ENCODE data around the gene S100A9. TPM values are rescaled to one million over a fixed set of nuclear protein-coding genes. Genes with fewer than 3 reads are reported as not detected.

Gene S100A9
- total and polyA plus RNA-seq, 2 of the 8 experiments (the other 6 are each of a cell fraction or from before 2014, with no cell fraction given) = not detected

GRCh38 chr1:153364766-153365666 lies 7.4 kb downstream of the S100A9 start:
- no peak for FAIRE-seq
- TF ChIP-seq TEAD4 (IDR thresholded peaks at IDR 0.05; ENCODE audit: low read depth, low read length) (no peak), ASH2L (IDR thresholded peaks at IDR 0.05; ENCODE audit: low read length) (no peak), FOSL1 (IDR thresholded peaks at IDR 0.05; ENCODE audit: insufficient read depth, low read depth, low read length) (no peak), CBX5 (IDR thresholded peaks at IDR 0.05; ENCODE audit: low read depth, low read length) (no peak)
- TF ChIP-seq, protein P1, sequence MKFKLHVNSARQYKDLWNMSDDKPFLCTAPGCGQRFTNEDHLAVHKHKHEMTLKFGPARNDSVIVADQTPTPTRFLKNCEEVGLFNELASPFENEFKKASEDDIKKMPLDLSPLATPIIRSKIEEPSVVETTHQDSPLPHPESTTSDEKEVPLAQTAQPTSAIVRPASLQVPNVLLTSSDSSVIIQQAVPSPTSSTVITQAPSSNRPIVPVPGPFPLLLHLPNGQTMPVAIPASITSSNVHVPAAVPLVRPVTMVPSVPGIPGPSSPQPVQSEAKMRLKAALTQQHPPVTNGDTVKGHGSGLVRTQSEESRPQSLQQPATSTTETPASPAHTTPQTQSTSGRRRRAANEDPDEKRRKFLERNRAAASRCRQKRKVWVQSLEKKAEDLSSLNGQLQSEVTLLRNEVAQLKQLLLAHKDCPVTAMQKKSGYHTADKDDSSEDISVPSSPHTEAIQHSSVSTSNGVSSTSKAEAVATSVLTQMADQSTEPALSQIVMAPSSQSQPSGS (IDR thresholded peaks at IDR 0.05; ENCODE audit: low read length) = no peak

More at GRCh38 chr1:153364766-153365666, 7.4 kb downstream of the S100A9 start:
- Histone ChIP-seq H2AK5ac (ENCODE audit: low read depth, low read length) (no peak overlapping the region), H2BK5ac (ENCODE audit: low read depth, low read length) (no peak overlapping the region), H3K14ac (ENCODE audit: insufficient read length) (no peak overlapping the region), H3K56ac (replicated peaks; ENCODE audit: insufficient read length, low read depth, low read length) (no peak overlapping the region), H3K27me3 (replicated peaks in 1 of 4; ENCODE audit: control insufficient read depth in 3 of 4, extremely low read depth in 1 of 4, insufficient read depth in 3 of 4, low read length in 3 of 4) (no peaks in the 10 kb centered on the region), H4K91ac (replicated peaks; ENCODE audit: insufficient read length, low read length) (no peak overlapping the region), H2BK120ac (replicated peaks; ENCODE audit: low read depth, low read length) (no peak overlapping the region), H4K5ac (ENCODE audit: insufficient read length, low read depth, low read length) (no peak overlapping the region), H3K23ac (ENCODE audit: insufficient read length) (no peak overlapping the region), H3K4me3 (ENCODE audit: extremely low read depth in 1 of 4, insufficient read depth in 2 of 4, low read depth in 3 of 4, low read length in 4 of 4) (no peak overlapping the region), H2AFZ (ENCODE audit: low read length) (no peak overlapping the region), H4K20me1 (replicated peaks in 1 of 2; ENCODE audit: control insufficient read depth in 1 of 2, insufficient read depth in 2 of 2, low read length in 2 of 2) (no peaks in the 10 kb centered on the region), H3K4ac (replicated peaks; ENCODE audit: insufficient read length, low read depth, low read length) (no peak overlapping the region), H3K27ac (ENCODE audit: low read depth, low read length) (no peak overlapping the region), H3K79me1 (ENCODE audit: low read depth, low read length) (no peaks in the 10 kb centered on the region), H2BK15ac (ENCODE audit: low read length) (no peak overlapping the region), H3K9ac (replicated peaks in 1 of 4; ENCODE audit: extremely low read depth in 1 of 4, low read depth in 3 of 4, low read length in 3 of 4) (no peak overlapping the region), H2BK12ac (ENCODE audit: low read depth, low read length) (no peak overlapping the region), H3K36me3 (ENCODE audit: control insufficient read depth in 2 of 4, insufficient read depth in 4 of 4, low read length in 3 of 4) (no peaks in the 10 kb centered on the region), H3K18ac (ENCODE audit: extremely low read depth, low read length) (no peak overlapping the region), H3K79me2 (ENCODE audit: control insufficient read depth in 1 of 2, insufficient read depth in 2 of 2, low read length in 2 of 2) (no peaks in the 10 kb centered on the region), H3K4me1 (replicated peaks in 1 of 4; ENCODE audit: control insufficient read depth in 3 of 4, insufficient read depth in 4 of 4, low read length in 3 of 4) (no peaks in the 10 kb centered on the region), H3K23me2 (ENCODE audit: low read depth, low read length) (no peaks in the 10 kb centered on the region; the same call in 1 of the 2 replicates), H3K4me2 (ENCODE audit: insufficient read depth in 1 of 2, low read depth in 2 of 2, low read length in 2 of 2) (no peak overlapping the region), H3K9me3 (ENCODE audit: insufficient read depth in 2 of 2, low read depth in 1 of 2, low read length in 1 of 2) (no peaks in the 10 kb centered on the region), H4K8ac (ENCODE audit: extremely low read depth, insufficient read depth, low read length) (no peak overlapping the region), H2BK20ac (ENCODE audit: low read length) (no peak overlapping the region)
- ChIA-PET CTCF (ENCODE audit: partially characterized antibody) (interaction anchor here (0.9 to 4.1 kb wide), 6 partner anchors 8 to 31 kb away, joined by 3 to 19 read pairs (median 5); no protein-coding TSS in a partner anchor), POLR2A (ENCODE audit: partially characterized antibody) (no interaction called here)
- 88% methylated on average over 12 of the region's 12 CpGs; no CpG with 5 or more reads in 1 of the 2 experiments for WGBS, 2 experiments (ENCODE audit: extremely low coverage in 1 of 2, insufficient coverage in 1 of 2, insufficient read length in 1 of 2, insufficient replicate concordance in 2 of 2, low coverage in 1 of 2, low lambda C conversion rate in 2 of 2, missing lambda C conversion rate in 1 of 2)
- DNase-seq (ENCODE audit: low read depth in 1 of 2, low spot score in 2 of 2) = no peak
